ENCODE measurements around the gene AK4.

- TF ChIP-seq CTCF (IDR thresholded peaks at IDR 0.05; ENCODE audit: poor library complexity) (no peak), EZH2 (IDR thresholded peaks at IDR 0.05; ENCODE audit: borderline replicate concordance) (no peak)
Measured at GRCh38 chr1:65166572-65167305, 18.7 kb downstream of the AK4 start.
